CD4-positive, alpha-beta T cell treated with Interferon alpha-2 for 1 hour (primary cell): ENCODE measurements around the gene C4BPB.
A peak's percentile ranks its signal among the peaks of the same experiment; 100 is the strongest.
"Not testable (repeated sequence)": the region's sequence is repeated elsewhere in the genome, so short reads cannot be mapped to it uniquely, and the experiment has no call there.

Source experiments
- DNase-seq, 2 donors: peaks; one replicate each; pipeline ENCODE4 v3.0.0-alpha.2; 2020 to 2022

C4BPB gene

GRCh38 chr1:207088701-207089626 is at the start of gene C4BPB:
Gene C4BPB, plus strand, starts transcription at chr1:207088860. Its CDS starts 672 bp downstream, at chr1:207089532.
- peak; percentile 21 to 23 for DNase-seq

GRCh38 chr1:207039380-207040180 is 49.1 kb upstream of the C4BPB start:
- no peak for DNase-seq

GRCh38 chr1:207040181-207040533 is 48.5 kb upstream of the C4BPB start:
- no peak for DNase-seq

- DNase-seq = not testable (repeated sequence)
These were observed 47.3 kb upstream of the C4BPB start for GRCh38 chr1:207041397-207041796.

GRCh38 chr1:207045453-207045852 is 43.2 kb upstream of the C4BPB start:
- DNase-seq = no peak

GRCh38 chr1:207047505-207047904 is 41.2 kb upstream of the C4BPB start:
- DNase-seq = no peak

GRCh38 chr1:207048041-207048440 is 40.6 kb upstream of the C4BPB start:
- DNase-seq = no peak

GRCh38 chr1:207049054-207049453 is 39.6 kb upstream of the C4BPB start:
- DNase-seq = no peak

GRCh38 chr1:207049514-207049913 is 39.1 kb upstream of the C4BPB start:
- DNase-seq = no peak

- DNase-seq = peak; percentile 51 to 72
These were observed 38.7 kb upstream of the C4BPB start for GRCh38 chr1:207049974-207050391.

- peak; percentile 91 to 93 for DNase-seq
These were observed 38.0 kb upstream of the C4BPB start for GRCh38 chr1:207050480-207051190.

GRCh38 chr1:207051191-207051943 is 37.3 kb upstream of the C4BPB start, which contains the start of gene YOD1:
Gene YOD1, minus strand, starts transcription at chr1:207051208. Its CDS starts 178 bp downstream, at chr1:207051030.
- no peak for DNase-seq

GRCh38 chr1:207052911-207053769 is 35.5 kb upstream of the C4BPB start, which contains the start of gene PFKFB2:
Gene PFKFB2, plus strand, starts transcription at chr1:207053275. Its CDS starts 1,443 bp downstream, at chr1:207054718.
- DNase-seq = peak; percentile 94 to 95

GRCh38 chr1:207054491-207054890 is 34.2 kb upstream of the C4BPB start:
- no peak for DNase-seq

GRCh38 chr1:207055386-207056001 is 33.2 kb upstream of the C4BPB start:
- no peak for DNase-seq

- no peak for DNase-seq
These were observed 32.0 kb upstream of the C4BPB start for GRCh38 chr1:207056673-207057072.

GRCh38 chr1:207058252-207058651 is 30.4 kb upstream of the C4BPB start:
- no peak for DNase-seq

- DNase-seq = no peak
These were observed 29.5 kb upstream of the C4BPB start for GRCh38 chr1:207058878-207059867.

- DNase-seq = no peak
These were observed 28.8 kb upstream of the C4BPB start for GRCh38 chr1:207059881-207060280.
